ENCODE data around the gene CCNL1.

- no peak for TF ChIP-seq EZH2 (IDR thresholded peaks at IDR 0.05; ENCODE audit: borderline replicate concordance, insufficient read depth, low read length, poor library complexity, severe bottlenecking)
- TF ChIP-seq POLR2AphosphoS5 (IDR thresholded peaks at IDR 0.05) = peak; percentile 99
- no peak for TF ChIP-seq CTCF (IDR thresholded peaks at IDR 0.05; ENCODE audit: poor library complexity, severe bottlenecking)
Measured at GRCh38 chr3:157159762-157160657, at the start of gene CCNL1.
